ENCODE measurements around the gene POP4.

DNA sequence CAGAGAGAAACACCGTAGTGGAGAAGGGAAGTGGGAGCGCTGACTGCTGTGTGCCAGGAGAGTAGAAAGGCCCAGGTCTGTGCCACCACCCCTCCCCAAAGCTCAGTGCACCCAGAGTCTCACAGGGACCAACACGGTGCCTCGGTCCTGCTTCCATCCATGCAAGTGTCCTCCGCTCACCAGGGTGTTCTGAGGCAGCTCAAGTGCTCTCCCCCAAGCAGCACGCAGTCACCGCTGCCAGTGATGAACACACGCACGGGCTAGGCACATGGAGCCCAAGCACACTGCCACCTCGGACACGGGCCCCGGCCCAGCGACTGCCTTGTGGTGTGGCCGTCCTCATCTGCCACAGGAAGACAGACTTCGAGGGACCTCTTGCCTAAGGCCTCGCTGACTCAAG lies 10.5 kb downstream of the POP4 start:
- TF ChIP-seq CTCF (IDR thresholded peaks at IDR 0.05), result no peak
- no peak for TF ChIP-seq POLR2AphosphoS5 (IDR thresholded peaks at IDR 0.05)
- no peak for TF ChIP-seq POLR2A (IDR thresholded peaks at IDR 0.05)

Measured in upper lobe of left lung (tissue), 4 donors.